Right cardiac atrium (tissue), 5 donors: ENCODE data around the gene PPP2R3C. TPM values are rescaled to one million over a fixed set of nuclear protein-coding genes. Genes with fewer than 3 reads are reported as not detected.
"Not testable (repeated sequence)": the region's sequence is repeated elsewhere in the genome, so short reads cannot be mapped to it uniquely, and the experiment has no call there.

ENCODE experiments used
- ATAC-seq, 2 donors: fragments of 200-7000 bp; cut with Tn5 transposase; one replicate each; pipeline versions ENCODE4 v1.8.0 to v1.9.1; 2020; ENCODE audit warnings: moderate library complexity in 2 of 2, mild to moderate bottlenecking in 1 of 2
- DNase-seq, 3 donors: peaks; one replicate each; pipeline ENCODE4 v3.0.0-alpha.2; 2020
- H3K27ac ChIP-seq: one replicate; pipeline ENCODE4 v1.5.1; 2013; ENCODE audit warnings: mild to moderate bottlenecking, low read length, control low read depth, moderate library complexity
- H3K27me3 ChIP-seq: one replicate; pipeline ENCODE4 v1.6.1; 2013; ENCODE audit not compliant: control insufficient read depth, insufficient read depth
- H3K4me1 ChIP-seq: one replicate; pipeline ENCODE4 v1.6.1; 2013; ENCODE audit warnings: low read length; ENCODE audit not compliant: control insufficient read depth, insufficient read depth
- H3K4me3 ChIP-seq: one replicate; pipeline ENCODE4 v1.5.1; 2013; ENCODE audit warnings: low read length, control low read depth
- H3K9me3 ChIP-seq: one replicate; pipeline ENCODE4 v1.6.1; 2013; ENCODE audit warnings: low read length; ENCODE audit not compliant: control insufficient read depth
- WGBS: extraction: QIAGEN DNeasy Blood & Tissue Kit; methylation state at CpG from one replicate; pipeline ENCODE4 v1.1.7; 2013; 5-methylcytosine and 5-hydroxymethylcytosine counted together
- intact Hi-C, 4 donors: fragments of 100-400 bp; cut with DNase I; formaldehyde crosslinking; loops; one replicate each; pipeline versions ENCODE4 v1.11.0 to v1.14.0; 2022 to 2023
- polyA plus RNA-seq: library from polyadenylated mRNA; stranded (reverse); fragments of 200-250 nt; gene quantifications from one replicate; pipeline ENCODE4 v1.2.3, GENCODE V29; 2013
- total RNA-seq, 4 donors: library from RNA; stranded (reverse); fragmentation: NEBNext Ultra II Directional; extraction: Animal tissue kit (Norgen Biotek cat#: 25700); gene quantifications; one replicate each; pipeline ENCODE4 v1.2.1, GENCODE V29; 2021
- donor health status: healthy with polysubstance abuse.
- donor health status: DM: no; HTN: yes; CAD: no.
- donor health status: DM: no; HTN: no; CAD: no.
- donor health status: DM: no; HTN: yes; CAD: no; lungs with severe emphysema.
- donor health status: DM: yes; HTN: yes; CAD: no.

PPP2R3C gene
- total and polyA plus RNA-seq, 5 donors = 22.6 to 29.5 (median 27.4) TPM

DNA sequence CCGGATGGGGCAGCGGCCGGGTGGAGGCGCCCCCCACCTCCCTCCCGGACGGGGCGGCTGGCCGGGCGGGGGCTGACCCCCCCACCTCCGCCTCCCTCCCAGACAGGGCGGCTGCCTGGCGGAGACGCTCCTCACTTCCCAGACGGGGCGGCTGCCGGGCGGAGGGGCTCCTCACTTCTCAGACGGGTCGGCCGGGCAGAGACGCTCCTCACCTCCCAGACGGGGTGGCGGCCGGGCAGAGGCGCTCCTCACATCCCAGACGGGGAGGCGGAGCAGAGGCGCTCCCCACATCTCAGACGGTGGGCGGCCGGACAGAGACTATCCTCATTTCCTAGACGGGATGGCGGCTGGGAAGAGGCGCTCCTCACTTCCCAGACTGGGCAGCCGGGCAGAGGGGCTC, 30.7 kb upstream of the PPP2R3C start:
- intact Hi-C loops = loop anchor here in 1 of 4 donors (5.0 kb wide), 1 partner anchor 280 kb away; no protein-coding TSS in a partner anchor
- H3K4me3 ChIP-seq, H3K9me3 ChIP-seq, H3K27me3 ChIP-seq, H3K4me1 ChIP-seq, ATAC-seq, H3K27ac ChIP-seq: not testable (repeated sequence)
- DNase-seq = peak in 1 of 3 donors; percentile 38
- 99% methylated on average over 35 of the region's 35 CpGs for WGBS

DNA sequence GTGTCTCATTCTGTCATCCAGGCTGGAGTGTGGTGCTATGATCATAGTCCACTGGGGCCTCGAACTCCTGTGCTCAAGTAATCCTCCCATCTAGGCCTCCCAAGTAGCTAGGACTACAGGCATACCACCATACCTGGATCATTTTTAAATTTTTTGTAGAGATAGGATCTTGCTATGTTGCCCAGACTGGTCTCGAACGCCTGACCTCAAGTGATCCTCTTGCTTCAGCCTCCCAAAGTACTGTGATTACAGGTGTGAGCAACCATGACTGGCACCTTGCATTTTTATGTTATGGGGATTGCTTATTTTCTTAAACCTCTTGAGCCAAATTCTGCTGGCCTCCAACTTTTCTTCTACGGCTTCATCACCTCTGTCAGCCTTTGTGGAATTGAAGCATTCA, 27.4 kb upstream of the PPP2R3C start:
- ATAC-seq = no peak
- intact Hi-C loops = loop anchor here in 1 of 4 donors (5.0 kb wide), 1 partner anchor 273 kb away; no protein-coding TSS in a partner anchor
- Histone ChIP-seq H3K4me1 (no peaks in the 10 kb centered on the region), H3K4me3 (no peak overlapping the region), H3K9me3 (no peaks in the 10 kb centered on the region), H3K27me3 (no peaks in the 10 kb centered on the region), H3K27ac (no peak overlapping the region)
- no peak for DNase-seq
- 99% methylated on average over 4 of the region's 4 CpGs for WGBS

DNA sequence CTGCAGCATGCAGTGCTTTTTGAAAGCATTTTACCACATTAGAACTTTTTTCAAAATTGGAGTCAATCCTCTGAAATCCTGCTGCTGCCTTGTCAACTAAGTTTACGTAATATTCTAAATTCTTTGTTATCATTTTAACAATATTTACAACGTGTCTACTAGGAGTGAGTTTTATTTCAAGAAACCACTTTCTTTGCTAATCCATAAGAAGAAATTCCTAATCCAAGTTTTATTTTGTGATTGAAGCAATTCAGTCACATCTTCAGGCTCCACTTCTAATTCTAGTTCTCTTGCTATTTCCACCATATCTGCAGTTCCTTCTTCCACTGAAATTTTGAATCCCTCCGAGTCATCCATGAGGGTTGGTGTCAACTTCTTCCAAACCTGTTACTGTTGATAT, 25.9 kb upstream of the PPP2R3C start:
- DNase-seq (no peak), ATAC-seq (no peak)
- H3K27me3 ChIP-seq = no peaks in the 10 kb centered on the region
- intact Hi-C loops = loop anchor here in 1 of 4 donors (5.0 kb wide), 1 partner anchor 275 kb away; no protein-coding TSS in a partner anchor
- H3K4me1 ChIP-seq = no peaks in the 10 kb centered on the region
- H3K4me3 ChIP-seq = no peak overlapping the region
- 89% methylated on average over 3 of the region's 3 CpGs for WGBS
- no peaks in the 10 kb centered on the region for H3K9me3 ChIP-seq
- no peak overlapping the region for H3K27ac ChIP-seq

DNA sequence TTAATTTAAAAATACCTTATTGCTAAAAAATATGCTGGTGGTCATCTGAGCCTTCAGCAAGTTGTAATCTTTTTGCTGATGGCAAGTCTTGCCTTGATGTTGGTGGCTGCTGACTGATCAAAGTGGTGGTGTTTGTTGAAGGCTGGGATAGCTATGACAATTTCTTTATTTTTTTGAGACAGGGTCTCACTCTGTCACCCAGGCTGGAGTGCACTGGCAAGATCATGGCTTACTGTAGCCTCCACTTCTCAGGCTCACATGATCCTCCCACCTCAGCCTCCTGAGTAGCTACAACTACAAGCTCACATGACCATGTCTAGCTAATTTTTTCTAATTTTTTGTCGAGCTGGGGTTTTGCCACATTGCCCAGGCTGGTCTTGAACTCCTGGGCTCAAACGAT, 25.4 kb upstream of the PPP2R3C start:
- no peak overlapping the region for H3K27ac ChIP-seq
- H3K9me3 ChIP-seq = no peaks in the 10 kb centered on the region
- H3K27me3 ChIP-seq = no peaks in the 10 kb centered on the region
- H3K4me1 ChIP-seq = no peaks in the 10 kb centered on the region
- DNase-seq = no peak
- intact Hi-C loops = loop anchor here in 1 of 4 donors (5.0 kb wide), 1 partner anchor 275 kb away; no protein-coding TSS in a partner anchor
- no peak for ATAC-seq
- H3K4me3 ChIP-seq = no peak overlapping the region
- 86% methylated on average over 2 of the region's 2 CpGs for WGBS

DNA sequence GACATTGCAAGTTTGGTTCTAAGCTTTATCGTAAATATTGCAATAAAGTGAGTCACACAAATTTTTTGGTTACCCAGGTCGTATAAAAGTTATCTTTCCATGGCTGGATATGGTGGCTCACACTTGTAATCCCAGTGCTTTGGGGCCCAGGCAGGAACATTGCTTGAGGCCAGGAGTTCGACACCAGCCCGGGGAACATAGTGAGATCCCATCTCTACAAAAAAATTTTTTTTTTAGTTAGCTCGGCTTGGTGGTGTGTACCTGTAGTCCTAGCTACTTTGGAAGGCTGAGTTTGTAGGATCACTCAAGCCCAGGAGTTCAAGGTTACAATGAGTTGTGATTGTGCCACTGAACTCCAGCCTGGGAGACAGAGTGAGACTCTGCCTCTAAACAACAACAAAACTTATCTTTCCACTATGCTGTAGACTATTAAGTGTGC, 24.9 kb upstream of the PPP2R3C start:
- no peak for DNase-seq
- 95% methylated on average over 5 of the region's 5 CpGs for WGBS
- no peak for ATAC-seq
- Histone ChIP-seq H3K4me1 (no peaks in the 10 kb centered on the region), H3K9me3 (no peaks in the 10 kb centered on the region), H3K27ac (no peak overlapping the region), H3K4me3 (no peak overlapping the region), H3K27me3 (no peaks in the 10 kb centered on the region)
- intact Hi-C loops = loop anchor here in 1 of 4 donors (5.0 kb wide), 1 partner anchor 276 kb away; no protein-coding TSS in a partner anchor

DNA sequence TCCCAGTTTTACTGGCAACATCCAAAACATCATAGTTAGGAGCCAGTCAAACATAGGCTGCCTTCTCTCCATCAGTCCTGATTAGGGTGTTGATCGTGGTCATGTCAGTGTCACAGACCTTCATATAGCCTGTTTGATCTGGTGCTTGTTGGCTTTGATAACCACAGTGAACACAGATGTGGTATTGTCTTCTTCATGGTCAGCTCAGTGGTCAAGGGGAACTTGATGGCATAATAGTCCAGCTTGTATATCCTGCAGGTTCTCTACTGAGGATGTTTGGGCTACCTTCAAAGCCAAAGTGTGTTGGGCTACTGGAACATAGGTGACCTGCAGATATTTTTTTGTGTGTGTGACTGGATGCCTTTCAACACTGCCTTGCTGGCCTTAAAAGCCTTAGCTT, 22.2 kb upstream of the PPP2R3C start:
- Histone ChIP-seq H3K27ac (no peak overlapping the region), H3K4me3 (no peak overlapping the region), H3K9me3 (no peaks in the 10 kb centered on the region), H3K4me1 (no peaks in the 10 kb centered on the region), H3K27me3 (no peaks in the 10 kb centered on the region)
- DNase-seq (no peak), ATAC-seq (no peak)
- WGBS = 91% methylated on average over 1 of the region's 1 CpG
- intact Hi-C loops = loop anchor here in 1 of 4 donors (5.0 kb wide), 1 partner anchor 273 kb away; no protein-coding TSS in a partner anchor

DNA sequence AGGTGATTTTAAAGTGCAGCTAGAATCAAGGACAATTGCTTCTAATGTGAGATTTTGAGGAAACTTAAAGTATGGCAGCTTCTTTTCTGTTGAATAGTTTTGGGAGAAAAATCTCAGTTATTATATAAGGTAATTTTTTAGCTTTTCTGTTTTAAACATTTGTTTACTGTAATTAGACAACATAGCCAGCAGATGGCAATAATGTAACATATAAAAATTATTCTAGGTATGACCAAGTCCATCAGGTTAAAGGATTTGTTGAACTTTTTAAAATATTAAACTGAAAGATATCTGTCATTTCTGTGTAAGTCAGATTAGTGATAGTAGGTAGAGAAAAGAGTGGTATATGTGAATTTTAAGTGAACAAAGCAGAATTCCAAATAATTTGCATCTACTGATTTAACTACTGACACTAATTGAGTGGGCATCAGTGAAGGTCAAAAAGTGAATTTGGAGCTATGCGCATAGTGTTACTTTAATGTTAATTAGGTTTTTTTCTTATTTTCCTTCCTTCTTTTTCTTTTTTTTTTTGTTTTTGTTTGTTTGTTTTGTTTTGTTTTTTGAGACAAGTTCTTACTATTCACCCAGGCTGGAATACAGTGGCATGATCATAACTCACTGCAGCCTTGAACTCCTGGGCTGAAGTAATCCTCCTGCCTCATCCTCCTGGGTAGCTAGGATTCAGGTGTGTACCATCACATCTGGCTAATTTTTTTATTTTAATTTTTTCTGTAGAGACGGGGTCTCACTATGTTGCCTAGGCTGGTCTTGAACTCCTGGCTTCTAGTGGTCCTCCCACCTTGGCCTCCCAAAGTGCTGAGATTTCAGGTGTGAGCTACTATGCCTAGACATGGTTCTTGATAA, 19.2 kb upstream of the PPP2R3C start:
- Histone ChIP-seq H3K27me3 (no peaks in the 10 kb centered on the region), H3K4me1 (no peaks in the 10 kb centered on the region), H3K9me3 (no peaks in the 10 kb centered on the region), H3K4me3 (no peak overlapping the region), H3K27ac (no peak overlapping the region)
- no peak for ATAC-seq
- no peak for DNase-seq
- WGBS = 97% methylated on average over 2 of the region's 2 CpGs
- intact Hi-C loops = loop anchor here in 1 of 4 donors (5.0 kb wide), 1 partner anchor 276 kb away; no protein-coding TSS in a partner anchor

DNA sequence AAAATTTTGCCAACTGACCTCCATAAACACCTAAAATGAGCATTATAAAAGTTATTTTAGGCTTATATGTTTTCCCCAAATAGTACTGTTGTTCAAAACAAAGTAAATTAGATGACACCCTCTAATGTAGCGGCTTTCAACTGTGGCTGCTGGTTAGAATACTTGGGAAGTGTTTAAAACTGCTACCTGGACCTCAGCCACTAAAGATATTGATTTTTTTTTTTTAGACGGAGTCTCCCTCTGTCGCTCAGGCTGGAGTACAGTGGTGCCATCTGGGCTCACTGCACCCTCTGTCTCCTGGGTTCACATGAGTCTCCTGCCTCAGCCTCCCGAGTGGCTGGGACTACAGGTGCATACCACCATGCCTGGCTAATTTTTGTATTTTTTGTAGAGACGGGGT, 16.8 kb upstream of the PPP2R3C start:
- 88% methylated on average over 5 of the region's 5 CpGs for WGBS
- DNase-seq (no peak), ATAC-seq (no peak)
- Histone ChIP-seq H3K27me3 (no peaks in the 10 kb centered on the region), H3K9me3 (no peaks in the 10 kb centered on the region), H3K27ac (no peak overlapping the region), H3K4me3 (no peak overlapping the region), H3K4me1 (peaks cover 5% of the 10 kb centered on the region)
- intact Hi-C loops = loop anchor here in 2 of 4 donors (2.0 to 10.0 kb wide), 2 partner anchors 276 kb away; no protein-coding TSS in a partner anchor

DNA sequence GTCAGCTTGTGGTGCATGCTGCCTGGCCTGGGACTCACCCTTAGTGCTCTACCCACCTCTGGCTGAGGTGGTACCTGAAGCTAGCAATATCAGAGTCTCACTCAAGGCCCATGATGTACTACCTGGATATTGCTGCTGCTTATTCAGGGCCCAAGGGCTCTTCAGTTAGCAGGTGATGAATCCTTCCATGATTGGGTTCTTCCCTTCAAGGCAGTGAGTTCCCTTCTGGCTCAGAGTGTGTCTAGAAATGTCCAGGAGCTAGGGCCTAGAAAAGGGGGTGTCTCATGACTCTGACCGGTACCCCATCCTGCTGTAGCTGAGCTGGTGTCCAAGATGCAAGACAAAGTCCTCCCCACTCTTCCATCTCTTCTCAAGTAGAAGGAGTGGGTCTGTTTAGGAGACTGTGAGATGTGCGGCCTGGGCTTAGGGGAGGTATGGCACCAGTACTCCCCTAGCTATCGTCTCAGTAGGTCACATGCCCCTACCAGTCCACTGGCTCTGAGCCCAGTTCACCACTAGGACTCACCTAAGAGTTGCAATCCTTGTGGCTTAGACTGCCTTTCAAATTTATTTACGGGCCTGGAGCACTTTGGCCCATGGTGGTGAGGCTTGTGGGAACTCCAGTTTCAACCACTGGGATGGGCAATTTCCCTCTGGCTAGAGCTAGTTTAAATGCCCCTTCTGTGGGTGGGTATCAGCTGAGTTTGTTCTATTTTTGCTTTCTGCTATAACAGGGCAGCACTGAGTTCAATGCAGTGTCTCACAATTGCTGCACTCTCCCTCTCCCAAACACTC, 12.7 kb upstream of the PPP2R3C start:
- no peak overlapping the region for H3K4me3 ChIP-seq
- DNase-seq = no peak
- peaks cover 5% of the 10 kb centered on the region for H3K4me1 ChIP-seq
- WGBS = 80% methylated on average over 4 of the region's 4 CpGs
- H3K27me3 ChIP-seq = no peaks in the 10 kb centered on the region
- H3K9me3 ChIP-seq = no peaks in the 10 kb centered on the region
- ATAC-seq = no peak
- intact Hi-C loops = loop anchor here in 1 of 4 donors (10.0 kb wide), 1 partner anchor 280 kb away; no protein-coding TSS in a partner anchor
- H3K27ac ChIP-seq = no peak overlapping the region

DNA sequence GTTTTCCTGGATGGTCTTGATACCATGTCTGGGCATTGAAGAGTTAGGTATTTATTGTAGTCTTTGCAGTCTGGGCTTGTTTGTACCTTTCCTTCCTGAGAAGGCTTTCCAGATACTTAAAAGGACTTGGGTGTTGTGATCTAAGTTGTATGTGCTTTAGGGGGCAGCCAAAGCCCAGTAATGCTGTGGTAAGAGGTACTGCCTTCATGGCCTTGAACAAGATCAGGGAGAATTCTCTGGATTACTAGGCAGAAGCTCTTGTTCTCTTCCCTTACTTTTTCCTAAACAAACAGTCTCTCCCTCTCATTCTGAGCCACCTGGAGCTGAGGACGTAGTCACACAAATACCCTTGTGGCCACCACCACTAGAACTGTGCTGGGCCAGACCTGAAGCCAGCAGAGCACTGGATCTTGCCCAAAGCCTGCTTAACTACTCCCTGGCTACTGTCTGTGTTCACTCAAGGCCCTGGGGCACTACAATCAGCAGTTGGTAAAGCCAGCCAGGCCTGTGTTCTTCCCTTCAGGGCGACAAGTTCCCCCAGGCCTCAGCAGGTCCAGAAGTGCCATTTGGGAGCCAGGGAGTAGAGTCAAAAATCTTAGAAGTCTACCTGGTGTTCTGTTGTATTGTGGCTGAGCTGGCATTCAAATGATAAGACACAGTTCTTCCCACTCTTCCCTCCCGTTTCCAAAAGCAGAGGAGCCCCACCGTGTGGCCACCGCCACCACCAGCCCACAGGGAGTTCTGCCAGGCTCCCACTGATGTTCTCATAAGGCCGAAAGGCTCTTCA, 11.9 kb upstream of the PPP2R3C start:
- Histone ChIP-seq H3K4me3 (no peak overlapping the region), H3K27me3 (no peaks in the 10 kb centered on the region), H3K4me1 (peaks cover 5% of the 10 kb centered on the region), H3K27ac (no peak overlapping the region), H3K9me3 (no peaks in the 10 kb centered on the region)
- WGBS = 84% methylated on average over 6 of the region's 6 CpGs
- no peak for DNase-seq
- ATAC-seq = no peak
- intact Hi-C loops = loop anchor here in 1 of 4 donors (10.0 kb wide), 1 partner anchor 281 kb away; no protein-coding TSS in a partner anchor
